ENCODE measurements around the gene CNPY1.
"Not testable (repeated sequence)": the region's sequence is repeated elsewhere in the genome, so short reads cannot be mapped to it uniquely, and the experiment has no call there.

Gene CNPY1

GRCh38 chr7:155546449-155546848 lies at the start of gene CNPY1:
CNPY1 (minus strand) TSS chr7:155546559; CDS start chr7:155545929, 630 bp downstream.
- not testable (repeated sequence) for DNase-seq

- no peak for DNase-seq
Observed at GRCh38 chr7:155594961-155595366, 48.6 kb upstream of the CNPY1 start.

DNA sequence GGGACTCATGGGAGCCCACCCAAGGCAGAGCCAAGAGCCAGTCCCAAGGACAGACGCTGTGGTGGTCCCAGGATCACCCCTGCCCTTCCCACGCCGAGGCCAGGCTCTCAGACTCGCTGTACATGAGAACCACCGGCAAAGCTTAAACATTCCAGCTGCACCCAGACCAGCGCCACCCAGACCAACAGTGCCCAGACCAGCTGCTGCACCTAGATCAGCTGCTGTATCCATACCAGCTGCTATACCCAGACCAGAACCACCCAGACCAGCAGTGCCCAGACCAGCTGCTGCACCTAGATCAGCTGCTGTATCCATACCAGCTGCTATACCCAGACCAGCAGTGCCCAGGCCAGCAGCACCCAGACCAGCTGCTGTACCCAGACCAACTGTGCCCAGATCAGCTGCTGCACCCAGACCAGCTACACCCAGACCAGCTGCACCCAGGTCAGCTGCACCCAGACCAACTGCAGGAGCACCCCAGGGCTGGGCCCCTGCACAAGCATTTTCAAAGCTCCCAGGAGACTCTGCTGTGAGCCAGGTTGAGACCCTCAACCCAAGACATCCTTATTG lies 47.9 kb upstream of the CNPY1 start:
- DNase-seq = no peak

DNA sequence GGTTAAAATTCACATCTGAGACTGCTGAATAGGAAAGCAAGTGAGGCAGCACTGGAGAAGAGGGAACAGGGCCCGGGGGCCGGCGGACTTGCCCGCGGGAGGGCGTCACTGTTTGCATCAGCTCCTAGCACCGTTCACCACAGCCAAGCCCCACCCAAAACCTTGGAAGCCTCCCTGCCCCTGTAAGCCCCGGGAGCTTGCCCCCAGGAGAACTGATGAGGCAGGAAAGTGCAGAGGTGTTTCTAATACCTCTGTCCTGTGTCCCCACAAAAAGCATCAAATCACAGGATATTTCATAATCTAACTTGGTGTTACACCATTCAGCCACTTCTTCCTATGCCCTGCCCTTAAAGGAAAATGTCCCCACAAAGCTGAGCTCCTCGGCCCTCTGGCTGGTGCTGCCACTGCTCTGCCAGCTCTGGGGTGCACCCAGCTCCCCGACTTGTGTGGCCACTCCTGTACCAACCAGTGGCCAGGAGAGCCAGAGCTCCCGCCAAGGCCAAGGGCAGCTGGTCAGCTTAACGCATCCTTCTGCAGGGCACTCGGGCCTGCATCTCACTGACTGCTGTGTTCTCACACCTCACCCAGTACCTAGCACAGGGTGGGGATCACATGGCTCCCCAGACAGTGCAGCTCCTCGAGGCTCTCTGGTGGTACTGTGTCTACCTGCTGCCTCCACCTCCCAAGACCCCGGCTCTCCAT lies 47.3 kb upstream of the CNPY1 start:
- no peak for DNase-seq

GRCh38 chr7:155591055-155591775 lies 44.9 kb upstream of the CNPY1 start:
- DNase-seq = no peak

GRCh38 chr7:155590215-155591018 lies 44.1 kb upstream of the CNPY1 start:
- DNase-seq = no peak

GRCh38 chr7:155589001-155589980 lies 42.9 kb upstream of the CNPY1 start:
- DNase-seq = no peak

DNA sequence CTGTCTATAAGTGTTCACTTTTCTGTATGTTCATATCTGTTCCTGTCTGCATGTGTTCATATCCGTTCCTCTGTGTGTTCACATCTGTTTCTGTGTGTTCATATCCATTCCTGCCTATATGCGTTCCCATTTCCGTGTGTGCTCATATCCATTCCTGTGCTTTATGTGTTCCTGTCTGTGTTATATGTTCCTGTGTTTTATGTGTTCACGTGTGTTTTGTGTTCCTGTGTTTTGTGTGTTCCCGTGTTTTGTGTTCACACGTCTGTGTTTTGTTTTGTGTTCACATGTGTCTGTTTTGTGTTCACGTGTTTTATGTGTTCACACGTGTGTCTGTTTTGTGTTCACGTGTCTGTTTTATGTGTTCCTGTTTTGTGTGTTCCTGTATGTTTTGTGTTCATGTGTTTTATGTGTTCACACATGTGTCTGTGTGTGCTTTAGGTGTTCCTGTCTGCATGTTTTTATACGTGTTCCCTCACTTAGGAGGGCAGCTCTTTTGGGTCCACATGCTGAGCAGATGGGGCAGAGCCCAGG lies 42.2 kb upstream of the CNPY1 start:
- no peak for DNase-seq

GRCh38 chr7:155587486-155587885 lies 41.1 kb upstream of the CNPY1 start:
- no peak for DNase-seq

DNA sequence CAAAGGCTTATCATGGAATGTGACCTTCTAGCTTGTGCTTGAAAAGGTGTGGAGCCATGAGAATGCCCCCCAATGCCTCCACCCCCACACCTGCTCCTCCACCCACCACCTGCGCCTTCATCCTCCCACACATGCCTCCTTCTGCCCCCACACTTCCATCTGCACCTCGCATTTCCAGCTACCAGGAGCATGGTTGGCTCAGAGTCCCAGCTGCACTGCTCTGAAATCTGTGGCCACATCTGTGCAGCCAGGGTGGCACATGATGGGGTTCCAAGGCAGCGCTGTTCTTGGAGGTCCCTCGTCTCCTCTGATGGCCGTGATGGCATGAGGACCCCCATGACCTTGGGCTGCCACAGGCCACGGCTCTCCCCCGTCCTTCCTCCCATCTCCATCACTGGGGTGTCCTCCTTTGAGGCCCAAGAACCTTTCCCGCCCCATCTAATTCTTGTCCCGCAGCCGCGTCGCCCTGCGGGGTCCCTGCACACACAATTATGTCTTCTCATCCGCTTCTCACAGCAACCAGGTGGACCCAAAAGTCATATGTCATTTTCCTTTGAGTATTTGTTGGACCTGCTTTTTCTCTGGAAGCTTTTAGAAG lies 40.6 kb upstream of the CNPY1 start:
- DNase-seq = no peak

GRCh38 chr7:155585951-155586350 lies 39.6 kb upstream of the CNPY1 start:
- no peak for DNase-seq

GRCh38 chr7:155585532-155585895 lies 39.2 kb upstream of the CNPY1 start:
- no peak for DNase-seq

- DNase-seq = no peak
Observed at GRCh38 chr7:155584763-155585531, 38.6 kb upstream of the CNPY1 start.

- no peak for DNase-seq
Observed at GRCh38 chr7:155584261-155584660, 37.9 kb upstream of the CNPY1 start.

DNA sequence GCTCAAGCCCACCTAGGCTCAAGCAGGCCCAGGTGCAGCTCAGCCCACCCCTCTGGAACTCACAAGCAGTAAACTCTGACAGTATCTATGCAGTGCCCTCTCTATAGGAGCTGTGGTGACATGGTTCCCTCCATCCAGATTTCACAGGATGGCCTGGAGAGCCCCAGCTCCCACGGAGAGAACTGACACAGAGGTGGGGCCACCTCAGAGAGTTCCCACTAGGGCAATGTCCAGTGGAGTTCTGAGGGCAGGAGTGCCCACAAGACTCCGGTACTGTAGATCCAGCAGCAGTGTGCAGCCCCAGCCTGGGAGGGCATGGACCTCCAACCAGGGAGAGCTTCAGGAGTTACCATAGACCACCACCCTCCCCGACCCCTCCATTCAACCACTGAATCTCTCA lies 37.3 kb upstream of the CNPY1 start:
- no peak for DNase-seq

DNA sequence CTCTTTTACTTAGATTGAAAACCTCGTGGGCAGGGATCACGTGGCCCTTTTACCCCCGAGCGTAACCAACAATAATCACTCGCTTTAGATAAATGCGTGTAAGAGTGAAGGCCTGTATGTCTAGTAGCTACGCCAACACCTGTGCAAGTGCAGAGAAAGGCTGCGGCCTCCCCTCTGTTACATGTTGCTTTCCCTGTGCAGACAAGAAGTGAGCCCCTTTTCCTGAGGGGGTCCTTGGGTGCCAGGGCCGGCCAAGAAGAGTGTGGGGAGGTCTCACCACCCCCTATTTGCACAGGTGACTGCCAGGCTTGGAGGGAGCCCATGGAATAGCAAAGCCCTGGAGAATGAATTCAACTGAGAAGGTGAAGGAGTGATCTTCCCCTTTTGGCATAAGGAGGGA lies 35.6 kb upstream of the CNPY1 start:
- no peak for DNase-seq

DNA sequence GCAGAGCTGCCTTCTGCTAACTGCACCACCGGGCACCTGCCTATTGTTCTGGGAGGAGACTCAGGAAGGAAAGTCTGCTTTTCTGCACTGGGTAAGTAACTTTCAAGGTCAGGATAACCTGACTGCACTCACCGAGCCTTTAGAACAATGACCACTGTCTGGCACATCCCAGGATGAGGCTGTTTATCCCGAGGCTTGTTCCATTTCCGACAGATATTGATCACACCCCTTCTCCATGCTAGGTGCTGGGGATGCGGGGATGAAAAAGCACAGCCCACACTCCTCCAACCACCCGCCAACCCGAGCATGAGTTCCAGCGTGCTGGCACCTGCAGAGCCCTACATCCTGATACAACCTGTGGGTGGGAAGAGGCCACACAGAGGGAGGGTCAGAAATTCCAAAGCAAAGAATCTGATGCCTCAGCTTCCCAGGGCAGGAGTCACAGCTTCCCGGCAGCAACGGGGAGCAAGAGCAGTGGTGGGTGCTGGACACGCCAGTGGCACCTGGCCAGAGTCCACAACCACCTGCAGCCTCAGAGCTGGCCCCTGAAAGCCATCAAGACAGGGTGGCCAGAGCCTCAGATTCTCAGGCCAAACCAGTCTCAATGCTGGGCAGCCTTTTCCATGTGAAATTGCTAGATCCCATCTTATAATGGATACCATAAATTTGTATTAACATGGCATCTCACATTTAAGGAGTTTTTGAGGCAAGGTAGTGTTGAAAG lies 34.9 kb upstream of the CNPY1 start:
- DNase-seq = no peak

DNA sequence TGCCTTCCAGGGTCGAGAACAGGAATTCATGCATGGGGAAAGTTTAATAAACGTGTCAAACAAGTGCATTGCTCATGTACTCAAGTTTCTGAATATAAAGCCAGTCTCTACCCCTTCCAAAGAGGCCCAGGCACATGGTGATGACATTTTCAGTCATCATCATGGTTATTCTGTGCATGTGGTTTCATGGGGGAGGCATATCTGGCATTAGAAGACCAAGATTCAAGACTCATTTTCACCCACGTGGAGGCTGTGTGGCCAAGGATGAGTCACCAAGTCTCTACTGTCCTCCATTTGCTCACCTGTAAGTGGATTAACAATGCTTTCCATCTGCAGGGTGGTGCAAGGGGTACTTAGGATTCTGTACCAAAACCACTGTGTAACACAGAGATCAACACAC lies 34.0 kb upstream of the CNPY1 start:
- no peak for DNase-seq

DNA sequence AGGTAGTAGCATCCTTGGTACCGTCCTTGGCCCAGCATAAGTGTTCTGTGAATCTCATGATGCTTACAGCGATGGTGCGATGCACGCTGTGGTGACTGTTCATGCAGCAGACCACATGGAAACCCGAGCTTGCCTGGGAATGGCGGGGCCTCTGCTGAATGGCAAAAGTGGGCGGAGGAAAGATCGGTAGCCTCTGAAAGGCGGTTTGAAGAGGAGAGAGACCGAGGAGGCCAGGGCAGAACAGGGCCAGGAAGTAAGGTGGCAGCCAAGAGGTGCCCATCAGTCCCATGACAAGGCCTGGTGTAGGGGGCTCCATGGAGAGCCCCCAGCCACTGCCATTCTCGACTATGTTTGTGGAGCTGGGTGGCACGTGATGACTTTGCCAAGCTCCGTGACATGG lies 33.2 kb upstream of the CNPY1 start:
- DNase-seq = no peak

DNA sequence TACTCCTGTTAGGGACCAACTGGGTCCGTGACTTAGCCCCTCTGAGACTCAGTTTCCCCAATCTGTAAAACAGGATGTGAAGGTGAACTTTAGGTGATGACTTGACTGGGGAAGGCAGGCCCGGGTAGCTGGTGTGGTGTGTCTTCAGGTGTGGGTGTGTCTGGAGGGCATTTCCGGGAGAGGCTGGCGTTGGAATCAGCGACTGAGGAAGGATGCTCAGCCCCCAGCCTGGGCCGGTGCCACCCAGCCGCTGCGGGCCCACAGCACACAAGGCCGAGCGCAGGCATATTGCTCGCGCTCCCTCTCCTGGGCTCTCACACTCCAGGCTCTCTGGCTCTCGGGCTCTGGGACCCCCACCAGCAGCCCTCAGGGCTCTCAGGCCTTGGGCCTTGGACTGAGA lies 31.7 kb upstream of the CNPY1 start:
- no peak for DNase-seq
